CD14-positive monocyte (primary cell): ENCODE measurements around the gene PADI1. TPM values are rescaled to one million over a fixed set of nuclear protein-coding genes. Genes with fewer than 3 reads are reported as not detected.
A peak's percentile ranks its signal among the peaks of the same experiment; 100 is the strongest.

Experiments
- DNase-seq, 3 donors: peaks; one replicate each; pipeline ENCODE4 v3.0.0-alpha.2; 2011 to 2022
- H2AFZ ChIP-seq: 2 replicates; pipeline ENCODE4 v1.6.0; 2012; ENCODE audit warnings: mild to moderate bottlenecking, low read depth, low read length, inconsistent platforms; ENCODE audit not compliant: insufficient read depth, poor library complexity, severe bottlenecking
- H3K27ac ChIP-seq, 2 donors: 1 replicate in 1 of 2; 2 replicates in 1 of 2; pipeline ENCODE4 v1.5.1; 2012 to 2013; ENCODE audit warnings: low read length in 2 of 2, control low read depth in 1 of 2, inconsistent platforms in 1 of 2, low read depth in 1 of 2, mild to moderate bottlenecking in 1 of 2
- H3K27me3 ChIP-seq, 2 donors: one replicate each; pipeline versions ENCODE4 v1.6.0 to v1.6.1; 2011 to 2013; ENCODE audit warnings: low read length in 2 of 2; ENCODE audit not compliant: control insufficient read depth in 2 of 2, insufficient read depth in 2 of 2
- H3K36me3 ChIP-seq, 2 donors: replicated peaks in 1 of 2; 1 replicate in 1 of 2; 2 replicates in 1 of 2; pipeline versions ENCODE4 v1.5.1 to v1.6.1; 2012 to 2013; ENCODE audit warnings: low read length in 2 of 2, control low read depth in 1 of 2, inconsistent platforms in 1 of 2, mild to moderate bottlenecking in 1 of 2; ENCODE audit not compliant: insufficient read depth in 2 of 2, control insufficient read depth in 1 of 2
- H3K4me1 ChIP-seq, 2 donors: 1 replicate in 1 of 2; 2 replicates in 1 of 2; pipeline versions ENCODE4 v1.5.1 to v1.6.1; 2012 to 2013; ENCODE audit warnings: low read length in 2 of 2, control low read depth in 1 of 2, inconsistent platforms in 1 of 2, mild to moderate bottlenecking in 1 of 2, moderate library complexity in 1 of 2; ENCODE audit not compliant: insufficient read depth in 2 of 2, control insufficient read depth in 1 of 2
- H3K4me2 ChIP-seq: replicated peaks from 2 replicates; pipeline ENCODE3; 2012; ENCODE audit warnings: low read length, moderate library complexity, mild to moderate bottlenecking; ENCODE audit not compliant: poor library complexity, severe bottlenecking; ENCODE audit errors: extremely low read depth
- H3K4me3 ChIP-seq, 3 experiments: fragments of 200-600 bp in 1 of 3; sonication (generic) in 1 of 3; replicated peaks in 1 of 3; 1 replicate in 2 of 3; 2 replicates in 1 of 3; pipeline ENCODE4 v1.5.1; 2011 to 2013; ENCODE audit warnings: low read length in 3 of 3, mild to moderate bottlenecking in 3 of 3, control low read depth in 2 of 3, low read depth in 2 of 3, inconsistent platforms in 1 of 3, moderate library complexity in 1 of 3
- H3K79me2 ChIP-seq: 2 replicates; pipeline ENCODE4 v1.6.0; 2012; ENCODE audit warnings: mild to moderate bottlenecking, control low read depth, inconsistent platforms, low read length, moderate library complexity; ENCODE audit not compliant: insufficient read depth
- H3K9ac ChIP-seq: 2 replicates; pipeline ENCODE4 v1.6.0; 2017; ENCODE audit warnings: low read length, mild to moderate bottlenecking; ENCODE audit not compliant: insufficient read depth, poor library complexity, severe bottlenecking
- H3K9me3 ChIP-seq, 2 donors: replicated peaks in 1 of 2; 1 replicate in 1 of 2; 2 replicates in 1 of 2; pipeline versions ENCODE4 v1.5.1 to v1.6.1; 2012 to 2013; ENCODE audit warnings: low read length in 2 of 2, control low read depth in 1 of 2; ENCODE audit not compliant: control insufficient read depth in 1 of 2, insufficient read depth in 1 of 2
- H4K20me1 ChIP-seq: 2 replicates; pipeline ENCODE4 v1.6.0; 2012; ENCODE audit warnings: mild to moderate bottlenecking, low read length, control low read depth, moderate library complexity; ENCODE audit not compliant: insufficient read depth
- H3K27ac Mint-ChIP-seq, 7 donors: one replicate each; pipeline ENCODE4 v1.8.0; 2020; ENCODE audit warnings: mild to moderate bottlenecking in 7 of 7, mixed read lengths in 7 of 7, moderate library complexity in 6 of 7, inconsistent platforms in 2 of 7
- H3K27me3 Mint-ChIP-seq, 3 donors: one replicate each; pipeline ENCODE4 v1.8.0; 2021 to 2022; ENCODE audit warnings: low read depth in 3 of 3, mild to moderate bottlenecking in 3 of 3, mixed read lengths in 3 of 3, moderate library complexity in 3 of 3, inconsistent platforms in 1 of 3
- H3K36me3 Mint-ChIP-seq, 2 donors: one replicate each; pipeline ENCODE4 v1.8.0; 2020; ENCODE audit warnings: mixed read lengths in 2 of 2, inconsistent platforms in 1 of 2, mild to moderate bottlenecking in 1 of 2
- H3K4me1 Mint-ChIP-seq: one replicate; pipeline ENCODE4 v1.8.0; 2020; ENCODE audit warnings: mild to moderate bottlenecking, mixed read lengths
- H3K4me3 Mint-ChIP-seq, 2 donors: one replicate each; pipeline ENCODE4 v1.8.0; 2020; ENCODE audit warnings: mild to moderate bottlenecking in 2 of 2, mixed read lengths in 2 of 2, moderate library complexity in 1 of 2
- H3K9me3 Mint-ChIP-seq, 7 donors: one replicate each; pipeline ENCODE4 v1.8.0; 2020 to 2022; ENCODE audit warnings: mixed read lengths in 7 of 7, mild to moderate bottlenecking in 6 of 7, moderate library complexity in 6 of 7, inconsistent platforms in 2 of 7
- WGBS: methylation state at CpG from one replicate; pipeline ENCODE4 v1.1.5; 2013; ENCODE audit warnings: missing lambda C conversion rate; ENCODE audit not compliant: insufficient coverage; 5-methylcytosine and 5-hydroxymethylcytosine counted together
- intact Hi-C, 2 donors: fragments of 100-400 bp; cut with micrococcal nuclease; formaldehyde crosslinking; loops; one replicate each; pipeline versions ENCODE4 v1.15.0 to v1.15.1; 2023
- polyA plus RNA-seq, 3 donors: library from polyadenylated mRNA; depleted of rRNA in 1 of 3; unstranded in 2 of 3; stranded (reverse) in 1 of 3; fragments of 300-500 nt in 2 of 3; fragments of >200 nt in 1 of 3; fragmentation: Illumina TruSeq in 2 of 3; gene quantifications; 1 replicate in 2 of 3; 2 replicates in 1 of 3; pipeline ENCODE4 v1.2.3, GENCODE V29; 2012 to 2021
- TF ChIP-seq, protein P1 (sequence below): fragments of 200-600 bp; IDR thresholded peaks from one replicate; pipeline ENCODE4 v1.8.0; 2022; ENCODE audit warnings: antibody characterized with exemption, mild to moderate bottlenecking

The PADI1 gene
- polyA plus RNA-seq, 3 donors = not detected

DNA sequence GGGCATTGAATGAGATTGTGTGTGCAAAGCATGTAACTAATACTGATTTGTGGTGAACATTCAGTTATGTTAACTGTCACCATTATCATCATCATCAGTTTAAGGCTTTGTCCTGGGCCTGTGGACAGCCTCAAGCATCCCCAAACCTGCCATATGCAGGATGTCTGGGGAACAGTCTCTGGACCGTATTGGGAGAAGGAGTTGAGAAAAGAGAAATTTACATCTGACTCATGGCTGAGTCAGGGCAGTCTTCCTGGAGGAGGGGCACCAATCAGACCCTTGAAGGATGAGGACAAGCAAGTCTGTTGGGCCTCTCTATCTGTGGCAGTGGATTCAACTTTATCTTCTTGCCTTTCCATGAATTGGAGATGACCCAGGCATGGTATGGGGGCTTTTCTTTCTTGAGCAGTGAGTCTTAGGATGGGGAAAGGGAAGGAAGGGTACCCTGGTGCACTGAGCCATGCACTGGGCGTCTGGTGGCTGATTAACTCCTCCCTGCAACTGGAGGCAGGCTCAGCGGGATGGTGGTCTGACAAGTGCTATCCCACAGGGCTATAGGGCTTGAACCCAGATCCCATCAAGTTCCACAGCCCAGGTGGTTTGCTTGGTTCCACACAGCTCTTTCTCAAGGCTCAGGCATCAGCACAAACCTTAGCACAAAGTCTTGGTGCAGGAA, 46.9 kb downstream of the PADI1 start:
- no peak overlapping the region for H3K4me2 ChIP-seq
- H3K36me3 ChIP-seq = no peaks in the 10 kb centered on the region

DNA sequence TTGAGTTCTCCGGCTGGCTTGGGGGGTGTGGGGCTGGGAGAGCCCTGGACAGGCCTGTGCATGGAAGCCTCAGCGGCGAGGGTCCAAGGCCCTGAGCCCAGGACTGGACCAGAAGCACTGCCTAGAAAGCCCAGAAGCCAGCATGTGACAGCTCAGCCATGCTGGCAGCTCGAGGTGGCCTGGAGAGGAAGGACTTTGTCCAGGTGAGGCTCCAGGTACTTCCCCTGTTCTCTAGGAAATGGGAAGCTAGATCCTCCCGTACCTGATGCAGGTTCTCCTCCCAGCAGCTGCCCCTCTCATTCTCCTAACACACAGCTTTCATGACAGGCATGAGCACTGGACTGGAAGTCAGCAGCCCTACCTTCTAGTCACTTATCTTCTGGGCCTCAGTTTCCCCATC, 50.4 kb downstream of the PADI1 start:
- Histone ChIP-seq H3K27ac (no peak overlapping the region), H3K4me3 (no peak overlapping the region), H3K9me3 (no peaks in the 10 kb centered on the region), H3K4me1 (peaks cover 6 to 17% of the 10 kb centered on the region in 2 donors), H4K20me1 (no peaks in the 10 kb centered on the region), H3K36me3 (no peaks in the 10 kb centered on the region), H2AFZ (no peak overlapping the region), H3K79me2 (no peaks in the 10 kb centered on the region), H3K9ac (no peak overlapping the region), H3K4me2 (no peak overlapping the region), H3K27me3 (no peaks in the 10 kb centered on the region)
- H3K36me3 Mint-ChIP-seq = no peaks in the 10 kb centered on the region
- intact Hi-C loops = no loop called here
- H3K4me3 Mint-ChIP-seq = no peak overlapping the region
- H3K27me3 Mint-ChIP-seq = peaks cover 2 to 5% (median 3%) of the 10 kb centered on the region in 3 donors
- no peak for DNase-seq
- WGBS = 96% methylated on average over 3 of the region's 5 CpGs
- H3K9me3 Mint-ChIP-seq = no peaks in the 10 kb centered on the region
- peak overlapping the region in 2 of 7 donors; percentile 25 to 38 for H3K27ac Mint-ChIP-seq
- peaks cover 23% of the 10 kb centered on the region for H3K4me1 Mint-ChIP-seq
- TF ChIP-seq, protein P1, sequence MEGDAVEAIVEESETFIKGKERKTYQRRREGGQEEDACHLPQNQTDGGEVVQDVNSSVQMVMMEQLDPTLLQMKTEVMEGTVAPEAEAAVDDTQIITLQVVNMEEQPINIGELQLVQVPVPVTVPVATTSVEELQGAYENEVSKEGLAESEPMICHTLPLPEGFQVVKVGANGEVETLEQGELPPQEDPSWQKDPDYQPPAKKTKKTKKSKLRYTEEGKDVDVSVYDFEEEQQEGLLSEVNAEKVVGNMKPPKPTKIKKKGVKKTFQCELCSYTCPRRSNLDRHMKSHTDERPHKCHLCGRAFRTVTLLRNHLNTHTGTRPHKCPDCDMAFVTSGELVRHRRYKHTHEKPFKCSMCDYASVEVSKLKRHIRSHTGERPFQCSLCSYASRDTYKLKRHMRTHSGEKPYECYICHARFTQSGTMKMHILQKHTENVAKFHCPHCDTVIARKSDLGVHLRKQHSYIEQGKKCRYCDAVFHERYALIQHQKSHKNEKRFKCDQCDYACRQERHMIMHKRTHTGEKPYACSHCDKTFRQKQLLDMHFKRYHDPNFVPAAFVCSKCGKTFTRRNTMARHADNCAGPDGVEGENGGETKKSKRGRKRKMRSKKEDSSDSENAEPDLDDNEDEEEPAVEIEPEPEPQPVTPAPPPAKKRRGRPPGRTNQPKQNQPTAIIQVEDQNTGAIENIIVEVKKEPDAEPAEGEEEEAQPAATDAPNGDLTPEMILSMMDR = no peak

More for the DNA sequence above, 46.9 kb downstream of the PADI1 start:
- H3K9ac ChIP-seq = no peak overlapping the region
- WGBS = 46% methylated on average over 3 of the region's 3 CpGs
- H3K27ac Mint-ChIP-seq = peak overlapping the region in 1 of 7 donors; percentile 22
- H3K27me3 ChIP-seq = no peaks in the 10 kb centered on the region
- peak in 1 of 3 donors; percentile 67 for DNase-seq
- H3K9me3 Mint-ChIP-seq = no peaks in the 10 kb centered on the region
- H3K27me3 Mint-ChIP-seq = peaks cover 4 to 9% (median 4%) of the 10 kb centered on the region in 3 donors
- H3K4me3 Mint-ChIP-seq = no peak overlapping the region
- peaks cover 24% of the 10 kb centered on the region for H3K4me1 Mint-ChIP-seq
- no peak overlapping the region for H3K27ac ChIP-seq
- no peaks in the 10 kb centered on the region for H3K9me3 ChIP-seq
- H2AFZ ChIP-seq = peak overlapping the region; percentile 26
- no peaks in the 10 kb centered on the region for H3K79me2 ChIP-seq
- H3K36me3 Mint-ChIP-seq = no peaks in the 10 kb centered on the region
- H3K4me1 ChIP-seq = peaks cover 6 to 17% of the 10 kb centered on the region in 2 donors
- intact Hi-C loops = no loop called here
- TF ChIP-seq, protein P1 = no peak
- no peaks in the 10 kb centered on the region for H4K20me1 ChIP-seq
- H3K4me3 ChIP-seq = no peak overlapping the region
